ENCODE measurements around the gene F2. TPM values are rescaled to one million over a fixed set of nuclear protein-coding genes. Genes with fewer than 3 reads are reported as not detected.
"Not testable (repeated sequence)": the region's sequence is repeated elsewhere in the genome, so short reads cannot be mapped to it uniquely, and the experiment has no call there.

Gene F2
- total RNA-seq, 1 donor: under 0.01 TPM

DNA sequence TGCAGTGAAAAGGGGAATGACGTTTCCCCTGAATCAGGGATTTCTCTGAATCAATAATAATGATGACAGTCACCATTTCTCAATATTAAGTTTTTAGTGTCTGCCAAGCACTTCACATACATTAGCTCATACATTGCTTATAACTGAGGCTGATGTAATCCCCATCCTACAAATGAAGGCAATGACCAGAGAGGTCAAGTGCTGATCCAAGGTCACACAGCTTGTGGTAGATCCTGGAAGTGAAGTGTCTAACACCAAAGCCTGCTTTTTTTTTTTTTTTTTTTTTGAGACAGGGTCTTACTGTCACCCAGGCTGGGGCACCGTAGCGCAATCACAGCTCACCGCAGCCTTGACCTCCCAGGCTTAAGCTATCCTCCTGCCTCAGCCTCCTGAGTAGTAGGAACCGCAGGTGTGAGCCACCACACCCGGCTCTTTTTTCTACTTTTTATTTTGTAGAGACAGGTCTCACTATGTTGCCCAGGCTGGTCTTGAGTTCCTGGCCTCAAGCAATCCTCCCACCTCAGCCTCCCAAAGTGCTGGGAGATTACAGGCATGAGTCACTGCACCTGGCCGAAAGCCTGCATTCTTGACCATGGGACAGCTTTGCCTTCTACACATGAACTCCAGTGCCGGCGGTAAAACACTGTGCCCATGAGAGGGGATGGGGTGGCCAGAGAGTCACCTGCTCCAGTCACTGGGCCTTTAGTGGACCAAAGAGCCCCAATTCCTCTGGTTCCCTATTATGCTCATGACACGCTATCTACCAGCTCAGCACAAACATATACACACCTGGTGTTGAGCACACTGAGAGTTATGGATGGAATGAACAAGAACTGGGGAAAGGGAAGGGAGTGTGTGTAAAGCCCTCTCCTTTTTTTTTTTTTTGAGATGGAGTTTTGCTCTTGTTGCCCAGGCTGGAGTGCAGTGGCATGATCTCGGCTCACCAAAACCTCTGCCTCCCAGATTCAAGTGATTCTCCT, 36.0 kb upstream of the F2 start:
- no peak for DNase-seq (ENCODE audit: low read depth in 2 of 3, low spot score in 2 of 3)

DNA sequence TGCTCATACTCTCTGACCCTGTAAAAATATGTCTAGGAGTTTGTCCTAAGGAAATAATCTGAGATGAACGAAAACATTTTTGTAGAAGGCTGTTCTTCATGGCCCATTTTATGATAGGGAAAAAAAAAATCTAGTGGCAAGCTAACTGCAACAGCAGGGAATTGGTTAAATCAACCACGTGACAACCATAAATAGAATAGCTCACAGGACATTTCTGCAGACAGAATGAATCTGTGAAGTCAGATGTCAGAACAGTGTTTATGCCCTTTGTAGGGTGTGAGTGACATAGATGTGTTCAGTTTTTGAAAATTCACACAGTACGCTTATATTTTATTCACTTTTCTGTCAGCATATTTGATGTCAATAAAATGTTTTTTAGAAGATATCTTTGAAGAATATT, 34.6 kb upstream of the F2 start:
- DNase-seq (ENCODE audit: low read depth in 2 of 3, low spot score in 2 of 3): no peak

DNA sequence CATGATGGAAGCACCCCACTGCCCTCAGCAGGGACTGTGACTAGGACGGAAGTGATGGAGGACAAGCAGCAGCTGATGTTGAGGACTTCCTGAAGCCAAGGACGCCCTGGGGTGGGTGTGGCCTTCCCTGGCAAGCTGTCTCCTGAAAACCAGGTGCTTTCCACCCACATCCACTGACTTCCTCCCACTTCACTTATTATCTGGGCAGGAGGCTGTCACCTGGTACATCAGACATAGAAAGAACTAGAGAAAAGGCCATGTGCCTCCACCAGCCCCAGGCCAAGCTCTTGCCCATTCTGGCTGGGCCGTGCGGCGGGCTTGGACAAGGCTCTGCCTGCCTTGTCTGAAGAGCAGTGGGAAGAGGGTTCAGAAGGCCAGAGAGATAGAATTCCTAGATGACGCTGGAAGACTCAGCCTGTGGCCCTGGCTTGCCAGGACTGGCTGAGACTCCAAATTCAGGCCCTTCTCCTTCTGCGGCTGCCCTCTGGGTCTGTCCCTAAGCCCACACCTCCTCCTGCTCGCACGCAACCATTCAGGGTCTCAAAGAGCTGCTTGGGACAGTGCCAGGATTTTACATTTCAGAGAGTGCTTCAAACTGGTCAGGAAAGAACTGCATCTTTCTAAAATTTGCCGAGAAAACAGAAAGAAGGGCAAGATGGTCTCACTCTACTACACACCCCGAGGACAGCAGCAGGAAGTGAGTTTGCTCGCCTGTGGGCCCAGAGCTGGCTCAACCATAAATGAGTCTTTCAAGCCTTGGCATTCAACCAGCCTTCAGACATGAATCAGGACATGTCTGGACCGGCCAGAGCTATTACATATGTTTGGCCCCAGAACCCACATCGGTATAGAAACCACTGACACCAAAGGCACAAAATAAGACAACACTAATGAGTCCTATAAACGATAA, 31.9 kb upstream of the F2 start:
- DNase-seq (ENCODE audit: low read depth in 2 of 3, low spot score in 2 of 3): no peak

DNA sequence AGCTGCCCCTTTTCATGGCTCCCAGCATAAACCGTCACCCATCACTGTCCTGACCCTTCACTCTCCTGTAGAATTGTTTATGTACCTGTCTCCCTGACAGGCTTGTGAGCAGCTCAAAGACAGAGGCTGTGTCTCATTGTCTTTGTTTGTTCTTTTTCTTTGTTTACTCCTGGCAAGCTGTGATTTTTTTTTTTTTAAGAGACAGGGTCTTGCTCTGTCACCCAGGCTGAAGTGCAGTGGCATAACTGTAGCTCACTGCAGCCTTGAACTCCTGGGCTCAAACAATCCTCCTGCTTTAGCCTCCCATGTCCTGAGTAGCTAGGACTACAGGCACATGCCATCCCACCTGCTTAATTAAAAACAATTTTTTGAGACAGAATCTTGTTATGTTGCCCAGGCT, 28.3 kb upstream of the F2 start:
- no peak for DNase-seq (ENCODE audit: low read depth in 2 of 3, low spot score in 2 of 3)

DNA sequence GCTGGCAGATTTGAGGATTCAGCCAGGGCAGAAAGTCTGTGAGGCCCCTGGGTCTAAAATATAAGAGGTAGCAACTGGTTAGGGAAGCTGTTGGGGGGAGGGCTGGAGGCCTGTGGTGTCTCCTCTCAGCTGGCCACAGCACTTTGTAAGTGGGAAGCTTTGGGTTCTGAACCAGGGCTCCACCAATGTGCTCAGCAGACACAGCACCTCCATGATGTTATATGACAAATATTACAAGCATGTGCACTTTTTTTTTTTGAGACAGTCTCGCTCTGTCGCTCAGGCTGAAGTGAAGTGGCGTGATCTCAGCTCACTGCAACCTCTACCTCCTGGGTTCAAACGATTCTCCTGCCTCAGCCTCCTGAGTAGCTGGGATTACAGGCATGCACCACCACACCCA, 26.6 kb upstream of the F2 start:
- DNase-seq (ENCODE audit: low read depth in 2 of 3, low spot score in 2 of 3): no peak

DNA sequence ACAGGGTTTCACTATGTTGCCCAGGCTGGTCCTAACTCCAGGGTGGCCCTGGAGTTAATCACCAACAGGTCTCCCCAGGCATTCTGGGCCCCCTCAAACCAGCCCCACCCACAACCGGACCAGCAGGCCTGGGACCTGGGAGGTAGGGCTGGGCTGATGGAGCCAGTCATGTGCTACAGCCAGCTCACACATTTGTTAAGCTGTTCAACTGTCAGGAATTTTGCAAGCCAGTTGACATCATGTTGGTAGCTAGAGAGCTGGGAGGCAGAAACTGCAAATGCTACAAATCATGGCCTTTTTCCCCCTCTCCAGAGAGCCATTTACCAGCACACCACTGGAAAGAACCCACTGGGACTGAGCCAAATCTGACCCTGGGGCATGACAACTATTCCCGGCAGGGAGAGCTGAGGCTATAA, 25.4 kb upstream of the F2 start:
- DNase-seq (ENCODE audit: low read depth in 2 of 3, low spot score in 2 of 3): no peak

DNA sequence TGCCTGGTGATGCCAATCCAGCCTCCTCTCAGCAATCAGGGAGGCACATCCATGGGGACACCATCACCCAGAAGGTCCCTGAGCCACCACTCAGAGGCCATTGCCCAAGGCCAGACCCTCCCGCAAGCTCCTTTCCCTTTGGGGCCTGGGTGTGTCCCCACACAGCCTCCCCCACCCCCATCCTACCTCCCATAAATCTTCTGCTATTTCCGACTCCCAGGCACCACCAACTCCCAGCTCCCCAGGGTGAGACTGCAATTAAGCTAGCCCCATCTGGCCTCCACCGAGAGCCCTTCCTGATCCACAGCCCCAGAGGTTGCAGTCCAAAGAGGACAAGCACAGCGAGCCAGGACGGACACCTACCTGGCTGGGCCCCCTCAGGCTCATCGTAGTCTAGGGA, 24.9 kb upstream of the F2 start:
- no peak for DNase-seq (ENCODE audit: low read depth in 2 of 3, low spot score in 2 of 3)

DNA sequence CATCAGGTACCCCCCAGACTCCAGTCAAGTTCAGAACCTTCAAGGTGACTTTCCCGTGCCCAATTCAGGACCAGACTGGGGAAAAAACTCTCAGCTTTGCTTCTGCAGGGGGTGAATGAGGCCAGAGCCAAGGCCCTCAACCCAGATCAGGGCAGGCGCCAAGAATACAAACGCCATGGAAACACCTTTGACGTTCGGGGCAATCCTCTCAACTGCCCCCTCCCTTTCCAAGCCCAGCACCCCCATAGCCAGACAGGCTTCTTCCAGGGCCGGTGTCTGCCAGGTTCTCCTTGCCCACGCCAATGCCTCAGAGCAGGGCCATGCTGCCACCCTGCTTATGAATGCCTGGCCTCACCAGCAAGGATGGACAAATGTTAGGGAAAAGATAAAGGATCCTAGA, 24.4 kb upstream of the F2 start:
- no peak for DNase-seq (ENCODE audit: low read depth in 2 of 3, low spot score in 2 of 3)

DNA sequence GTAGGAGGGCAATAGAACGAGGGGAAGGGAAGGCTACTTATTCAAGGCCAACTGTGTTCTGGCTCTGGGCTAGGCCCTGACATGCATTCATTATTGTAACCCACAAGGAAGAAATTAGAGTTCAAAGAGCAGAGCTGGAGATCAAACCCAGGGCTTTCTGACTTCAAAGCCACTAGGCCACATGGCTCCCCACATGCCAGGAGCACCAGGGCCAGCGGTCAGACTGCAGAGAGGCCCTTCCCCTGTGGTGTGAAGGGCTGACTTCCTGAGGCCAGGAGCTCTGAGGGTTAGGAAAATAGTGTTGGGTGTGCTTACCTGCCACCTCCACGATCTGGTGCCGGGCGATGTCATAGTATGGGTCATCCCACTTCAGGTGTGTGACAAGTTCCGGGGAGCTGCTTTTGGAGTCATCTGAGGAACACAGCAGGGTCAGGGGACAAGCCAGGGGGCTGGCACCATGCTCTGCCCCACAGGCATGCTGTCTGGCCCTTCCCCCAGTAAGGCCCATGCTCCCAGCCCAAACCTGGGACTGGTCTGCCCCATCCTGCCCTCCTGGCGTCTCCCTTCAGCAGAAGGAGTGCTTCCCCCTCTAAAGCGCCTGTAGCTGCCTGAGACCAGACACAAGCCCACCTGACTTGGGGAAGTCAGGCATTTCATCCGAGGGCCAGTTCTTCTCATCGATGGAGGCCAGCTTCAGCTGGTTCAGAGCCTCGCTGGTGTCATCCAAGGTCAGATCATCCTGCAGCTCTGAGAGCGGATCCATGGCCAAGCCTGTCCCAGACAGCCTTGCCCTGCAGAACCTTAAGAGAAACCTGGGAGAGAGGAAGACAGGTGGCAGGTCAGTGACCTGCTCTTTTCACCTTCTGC, 23.4 kb upstream of the F2 start:
- DNase-seq (ENCODE audit: low read depth in 2 of 3, low spot score in 2 of 3): no peak

DNA sequence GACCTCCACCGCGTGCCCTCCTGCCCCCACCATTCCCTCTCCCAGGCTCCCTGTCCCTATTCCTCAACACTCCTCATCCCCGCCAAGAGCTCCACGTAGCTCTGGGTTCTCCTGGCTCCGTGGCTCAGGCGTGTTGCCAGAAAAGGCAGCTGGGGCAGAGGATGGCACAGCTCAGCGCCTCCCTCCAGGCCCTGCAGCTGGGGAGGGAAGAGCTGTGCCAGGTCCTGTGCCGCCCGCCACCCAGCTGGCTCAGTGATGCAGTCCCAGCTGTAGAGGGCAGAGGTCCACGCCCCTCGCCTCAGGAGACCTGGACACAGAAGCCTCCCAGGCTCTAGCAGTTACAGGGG, 22.8 kb upstream of the F2 start:
- DNase-seq (ENCODE audit: low read depth in 2 of 3, low spot score in 2 of 3): no peak

DNA sequence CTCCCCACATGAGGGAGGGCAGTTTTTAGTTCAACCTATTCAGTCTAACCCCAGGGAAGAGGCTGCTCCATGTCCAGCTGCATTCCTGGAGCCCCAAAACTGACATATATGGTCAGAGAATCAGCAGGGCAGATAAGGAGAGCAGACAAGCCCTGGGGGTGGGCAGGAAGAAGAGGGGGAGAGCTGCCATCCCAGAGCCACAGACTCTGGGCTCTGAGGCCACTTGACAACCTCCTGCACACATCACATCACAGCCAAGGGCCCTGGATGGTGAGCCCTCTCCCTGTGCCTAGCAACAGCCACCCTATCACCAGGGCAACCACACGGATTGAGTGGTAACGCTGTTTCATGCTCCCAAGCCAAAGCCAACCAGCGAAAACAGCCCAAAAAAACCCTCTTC, 21.7 kb upstream of the F2 start:
- no peak for DNase-seq (ENCODE audit: low read depth in 2 of 3, low spot score in 2 of 3)

DNA sequence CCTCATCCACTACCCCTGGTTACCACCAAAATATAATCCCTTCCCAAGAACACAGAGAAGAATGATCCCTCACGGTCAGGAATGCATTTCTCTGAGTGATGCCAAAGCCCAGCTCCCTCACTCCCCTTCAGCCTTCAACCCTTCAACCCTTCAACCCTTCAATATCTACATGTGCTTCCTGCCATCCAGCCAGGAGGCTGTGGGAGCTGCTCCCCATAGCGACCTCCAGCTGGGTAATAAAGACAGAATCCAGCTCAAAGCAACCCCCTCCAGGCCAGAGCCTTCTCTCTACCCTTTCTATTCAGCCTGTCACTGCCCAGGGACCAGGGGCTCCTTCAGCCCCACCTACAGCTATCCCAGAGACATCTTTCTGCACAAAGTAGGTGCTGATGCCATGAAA, 21.3 kb upstream of the F2 start:
- DNase-seq (ENCODE audit: low read depth in 2 of 3, low spot score in 2 of 3): no peak

DNA sequence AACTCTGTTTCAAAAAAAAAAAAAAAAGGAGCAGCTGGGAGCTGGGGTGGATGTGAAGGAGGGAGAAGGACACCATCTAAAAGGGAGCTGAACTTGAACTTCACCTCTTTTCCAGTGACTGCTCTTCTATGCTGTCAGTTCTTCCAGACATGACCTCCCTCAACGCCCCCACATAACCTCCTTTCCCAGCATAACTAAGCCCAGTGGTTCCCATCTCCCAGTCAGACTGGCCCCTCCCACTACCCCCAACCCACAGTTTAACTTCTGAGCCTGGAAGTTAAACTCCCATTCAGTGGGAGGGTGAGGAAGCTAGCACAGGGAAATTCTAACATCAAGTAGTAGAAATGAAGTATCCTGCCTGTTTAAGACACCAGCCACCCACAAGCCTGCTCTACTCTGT, 20.4 kb upstream of the F2 start:
- no peak for DNase-seq (ENCODE audit: low read depth in 2 of 3, low spot score in 2 of 3)

DNA sequence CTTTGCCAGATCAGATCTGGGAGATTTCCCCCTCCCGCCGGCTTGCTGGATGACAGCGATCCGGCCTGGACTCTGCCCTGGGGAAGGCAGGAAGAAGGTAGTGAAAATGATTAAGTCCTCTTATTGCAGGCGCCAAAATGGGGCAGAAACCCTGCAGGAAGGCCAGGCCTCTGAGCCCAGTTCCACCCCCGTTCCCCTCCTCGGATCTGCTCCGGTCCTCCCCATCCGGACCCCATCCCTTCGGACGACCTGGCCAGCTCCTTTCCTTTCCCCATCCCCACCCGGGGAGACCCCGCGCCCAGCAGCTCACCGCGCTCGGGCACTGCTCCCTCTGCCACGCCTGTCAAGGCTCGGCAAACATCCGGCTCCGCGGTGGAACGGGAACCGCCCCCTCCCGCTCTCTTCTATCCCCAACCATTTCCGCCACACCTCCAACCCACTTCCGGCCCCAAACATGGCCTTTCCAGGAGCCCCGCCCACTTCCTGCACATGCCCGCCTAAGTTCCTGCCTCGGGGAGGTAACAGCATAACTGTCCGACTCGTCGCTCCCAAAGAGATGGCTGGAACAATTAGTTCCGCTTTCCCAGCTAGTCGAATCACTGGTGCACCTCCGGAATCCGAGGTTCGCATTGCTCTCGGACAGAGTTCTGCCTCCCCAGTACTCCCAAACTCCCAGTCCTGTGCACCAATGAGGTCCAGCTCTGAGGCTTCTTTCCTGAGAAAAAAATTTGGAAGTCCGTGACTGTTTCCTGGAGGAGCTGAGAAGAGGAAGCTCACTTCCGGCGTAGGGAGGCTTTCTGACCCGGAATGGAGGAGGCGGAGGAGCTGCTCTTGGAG, 18.6 kb upstream of the F2 start, which contains the start of the genes ARHGAP1 and ZNF408:
Gene ARHGAP1, minus strand, starts transcription at position 379 of the 837 bp plus-strand sequence. CDS start 4,512 bp downstream, outside the sequence.
Gene ZNF408, plus strand, starts transcription at position 791 of the 837 bp plus-strand sequence. Its CDS starts 17 bp downstream, at position 808.
- peak; percentile 93 to 100 (median 99) for DNase-seq (ENCODE audit: low read depth in 2 of 3, low spot score in 2 of 3)

DNA sequence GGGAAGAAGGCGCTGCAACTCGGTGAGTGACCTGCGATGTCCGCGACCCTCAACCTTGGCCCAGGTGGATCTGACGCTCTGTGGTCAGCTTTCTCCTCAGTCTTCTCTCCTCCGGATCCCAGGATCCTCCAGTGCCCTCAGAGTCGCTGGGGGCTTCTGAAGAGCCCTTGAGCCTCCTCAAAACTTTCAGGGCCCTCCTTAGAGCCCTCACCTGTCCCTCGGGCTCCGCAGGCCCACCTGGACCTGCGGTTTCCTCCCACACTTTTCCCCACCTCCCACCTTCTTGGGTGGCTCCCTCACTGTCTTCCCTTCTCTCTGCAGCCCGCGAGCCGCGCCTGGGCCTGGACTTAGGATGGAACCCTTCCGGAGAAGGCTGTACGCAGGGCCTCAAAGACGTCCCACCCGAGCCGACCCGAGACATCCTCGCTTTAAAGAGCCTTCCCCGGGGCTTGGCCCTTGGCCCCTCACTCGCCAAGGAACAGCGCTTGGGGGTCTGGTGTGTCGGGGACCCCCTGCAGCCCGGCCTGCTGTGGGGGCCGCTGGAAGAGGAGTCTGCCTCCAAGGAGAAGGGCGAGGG, 17.8 kb upstream of the F2 start:
- no peak for DNase-seq (ENCODE audit: low read depth in 2 of 3, low spot score in 2 of 3)

DNA sequence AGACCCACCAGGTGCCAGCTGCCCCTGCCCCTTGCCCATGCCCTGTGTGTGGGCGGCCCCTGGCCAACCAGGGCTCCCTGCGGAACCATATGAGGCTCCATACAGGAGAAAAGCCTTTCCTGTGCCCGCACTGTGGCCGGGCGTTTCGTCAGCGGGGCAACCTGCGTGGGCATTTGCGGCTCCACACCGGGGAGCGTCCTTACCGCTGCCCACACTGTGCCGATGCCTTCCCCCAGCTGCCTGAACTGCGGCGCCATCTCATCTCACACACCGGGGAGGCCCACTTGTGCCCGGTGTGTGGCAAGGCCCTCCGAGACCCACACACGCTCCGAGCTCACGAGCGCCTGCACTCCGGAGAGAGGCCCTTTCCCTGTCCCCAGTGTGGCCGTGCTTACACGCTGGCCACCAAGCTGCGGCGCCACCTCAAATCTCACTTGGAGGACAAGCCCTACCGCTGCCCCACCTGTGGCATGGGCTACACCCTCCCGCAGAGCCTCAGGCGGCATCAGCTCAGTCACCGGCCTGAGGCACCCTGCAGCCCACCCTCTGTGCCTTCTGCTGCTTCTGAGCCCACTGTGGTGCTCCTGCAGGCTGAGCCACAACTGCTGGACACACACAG, 13.8 kb upstream of the F2 start:
- DNase-seq (ENCODE audit: low read depth in 2 of 3, low spot score in 2 of 3): no peak

DNA sequence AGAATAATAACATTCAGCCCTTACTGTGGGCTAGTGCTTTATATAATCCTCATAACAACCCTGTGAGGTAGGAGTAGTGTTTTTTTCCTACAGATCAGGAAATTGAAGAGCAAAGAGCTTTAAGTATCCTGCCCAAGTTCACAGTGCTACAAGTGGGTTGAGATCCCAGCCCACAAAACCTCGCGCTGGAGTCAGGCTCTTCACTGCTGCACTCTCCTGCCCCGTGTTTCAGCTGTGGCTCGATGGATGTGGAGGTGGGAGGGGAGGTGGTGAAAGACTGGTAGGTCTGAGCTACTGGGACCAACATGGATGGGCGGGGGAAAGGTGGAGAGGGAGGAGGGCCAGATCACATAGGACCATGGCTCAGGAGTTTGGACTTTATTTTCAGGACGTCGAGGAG, 12.1 kb upstream of the F2 start:
- no peak for DNase-seq (ENCODE audit: low read depth in 2 of 3, low spot score in 2 of 3)

DNA sequence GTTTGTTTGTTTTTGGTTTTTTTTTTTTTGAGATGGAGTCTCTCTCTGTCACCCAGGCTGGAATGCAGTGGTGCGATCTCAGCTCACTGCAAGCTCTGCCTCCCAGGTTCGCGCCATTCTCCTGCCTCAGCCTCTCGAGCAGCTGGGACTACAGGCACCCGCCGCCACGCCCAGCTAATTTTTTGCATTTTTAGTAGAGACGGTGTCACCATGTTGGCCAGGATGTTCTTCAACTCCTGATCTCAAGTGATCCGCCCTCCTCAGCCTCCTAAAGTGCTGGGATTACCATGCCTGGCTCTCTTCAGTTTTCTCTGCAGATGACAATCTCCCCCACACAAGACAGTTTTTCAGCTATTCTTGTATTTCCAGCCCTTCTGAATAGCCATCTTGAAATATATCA, 9.7 kb upstream of the F2 start:
- not testable (repeated sequence) for DNase-seq (ENCODE audit: low read depth in 2 of 3, low spot score in 2 of 3)

DNA sequence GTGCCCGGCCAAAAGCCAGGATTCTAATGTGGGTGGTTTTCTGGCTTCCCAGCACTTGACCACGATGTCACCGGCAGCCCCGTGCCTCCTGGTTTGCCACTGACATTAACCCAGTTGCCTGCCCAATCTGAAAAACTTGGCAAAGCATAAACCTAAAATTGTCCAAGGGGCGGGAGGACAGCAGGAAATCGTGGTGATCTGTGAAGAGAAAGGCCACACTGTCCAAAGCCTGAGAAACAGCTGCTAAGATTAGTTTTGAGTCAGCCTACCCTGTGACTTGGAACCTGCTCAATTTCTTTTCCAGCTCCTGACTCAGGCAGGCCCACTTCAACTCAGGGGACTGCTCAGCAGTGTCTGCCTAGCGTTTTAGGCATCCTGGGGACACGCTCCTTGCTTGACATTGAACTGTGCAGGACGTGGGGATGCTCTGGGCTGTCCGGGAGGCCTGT, 8.2 kb upstream of the F2 start:
- no peak for DNase-seq (ENCODE audit: low read depth in 2 of 3, low spot score in 2 of 3)

Measured in hematopoietic multipotent progenitor cell (in vitro differentiated cells).